Epithelial cell of esophagus (primary cell): ENCODE data around the gene SH2B3.
"Not testable (repeated sequence)": the region's sequence is repeated elsewhere in the genome, so short reads cannot be mapped to it uniquely, and the experiment has no call there.

Source experiments
- DNase-seq: peaks from one replicate; pipeline ENCODE4 v3.0.0; 2010; ENCODE audit warnings: low read depth
- H3K4me3 ChIP-seq: 2 replicates; pipeline ENCODE4 v1.5.1; 2011; ENCODE audit warnings: mild to moderate bottlenecking, low read length, control low read depth
- TF ChIP-seq, protein P1 (sequence below): IDR thresholded peaks from 2 replicates; pipeline ENCODE4 v1.5.1; 2011; ENCODE audit warnings: low read depth, mild to moderate bottlenecking, low read length, control low read depth, inconsistent platforms; ENCODE audit not compliant: insufficient read depth; ENCODE audit errors: missing control alignments

The SH2B3 gene

DNA sequence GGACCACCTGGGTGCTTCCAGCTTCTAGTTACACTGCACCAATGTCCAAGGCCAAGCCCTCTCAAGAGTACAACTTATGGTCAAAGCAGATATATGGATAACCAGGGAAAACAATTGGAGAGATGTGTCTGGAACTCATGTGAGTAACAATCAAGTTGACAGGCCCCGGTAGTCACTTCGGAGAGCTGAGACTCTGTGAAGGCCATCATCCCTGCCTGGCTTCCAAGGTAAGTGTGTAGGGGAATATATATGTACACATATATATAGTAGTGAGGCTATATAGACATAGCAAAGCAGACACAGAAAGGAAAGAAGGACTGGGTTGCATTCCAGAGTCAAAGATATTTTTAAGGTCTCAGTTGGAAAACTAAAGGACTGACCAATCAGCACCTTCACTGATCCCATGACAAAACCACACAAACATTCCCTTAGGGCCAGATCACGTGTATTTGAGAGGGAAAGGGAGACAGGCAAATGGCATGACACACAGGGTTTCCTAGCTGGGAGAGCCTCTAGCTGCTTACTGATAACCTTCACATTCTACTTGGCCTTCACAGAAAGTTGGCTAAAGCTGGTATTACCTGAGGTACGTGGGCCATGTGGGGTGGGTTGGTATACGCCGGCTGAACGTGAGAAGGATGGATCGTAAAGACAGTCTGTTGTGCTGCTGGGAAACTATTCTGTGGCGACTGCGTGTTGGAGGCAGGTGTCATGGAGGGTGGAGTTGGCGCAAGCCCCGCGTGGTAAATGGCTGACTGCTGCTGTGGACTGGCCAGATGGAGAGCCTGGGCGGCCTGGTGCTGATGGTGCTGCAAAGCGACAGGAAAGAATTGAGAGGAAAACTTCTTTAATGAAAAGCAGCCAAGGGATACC is 50.0 kb downstream of the SH2B3 start:
- no peak overlapping the region for H3K4me3 ChIP-seq
- no peak for DNase-seq
- TF ChIP-seq, protein P1, sequence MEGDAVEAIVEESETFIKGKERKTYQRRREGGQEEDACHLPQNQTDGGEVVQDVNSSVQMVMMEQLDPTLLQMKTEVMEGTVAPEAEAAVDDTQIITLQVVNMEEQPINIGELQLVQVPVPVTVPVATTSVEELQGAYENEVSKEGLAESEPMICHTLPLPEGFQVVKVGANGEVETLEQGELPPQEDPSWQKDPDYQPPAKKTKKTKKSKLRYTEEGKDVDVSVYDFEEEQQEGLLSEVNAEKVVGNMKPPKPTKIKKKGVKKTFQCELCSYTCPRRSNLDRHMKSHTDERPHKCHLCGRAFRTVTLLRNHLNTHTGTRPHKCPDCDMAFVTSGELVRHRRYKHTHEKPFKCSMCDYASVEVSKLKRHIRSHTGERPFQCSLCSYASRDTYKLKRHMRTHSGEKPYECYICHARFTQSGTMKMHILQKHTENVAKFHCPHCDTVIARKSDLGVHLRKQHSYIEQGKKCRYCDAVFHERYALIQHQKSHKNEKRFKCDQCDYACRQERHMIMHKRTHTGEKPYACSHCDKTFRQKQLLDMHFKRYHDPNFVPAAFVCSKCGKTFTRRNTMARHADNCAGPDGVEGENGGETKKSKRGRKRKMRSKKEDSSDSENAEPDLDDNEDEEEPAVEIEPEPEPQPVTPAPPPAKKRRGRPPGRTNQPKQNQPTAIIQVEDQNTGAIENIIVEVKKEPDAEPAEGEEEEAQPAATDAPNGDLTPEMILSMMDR, result no peak

DNA sequence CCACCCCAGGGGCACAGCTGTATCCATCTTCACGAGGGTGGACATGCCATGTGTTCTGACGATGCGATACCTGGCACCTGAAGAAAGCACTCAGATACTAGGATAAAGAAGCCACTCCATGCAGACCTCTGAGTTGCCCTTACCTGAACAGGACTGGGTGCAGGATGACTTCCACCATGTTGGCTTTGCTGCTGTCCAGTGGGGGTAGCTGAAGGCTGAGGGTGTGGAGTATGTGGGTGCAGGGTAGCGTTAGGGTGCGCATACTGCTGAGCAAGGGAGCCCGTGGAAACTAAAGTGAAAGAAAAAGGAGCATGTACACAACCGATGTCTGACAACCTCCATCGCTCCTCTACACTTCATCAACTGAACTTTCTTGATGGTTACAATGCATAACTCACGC is 51.3 kb downstream of the SH2B3 start:
- DNase-seq, result no peak
- H3K4me3 ChIP-seq, result no peak overlapping the region
- TF ChIP-seq, protein P1, result no peak

DNA sequence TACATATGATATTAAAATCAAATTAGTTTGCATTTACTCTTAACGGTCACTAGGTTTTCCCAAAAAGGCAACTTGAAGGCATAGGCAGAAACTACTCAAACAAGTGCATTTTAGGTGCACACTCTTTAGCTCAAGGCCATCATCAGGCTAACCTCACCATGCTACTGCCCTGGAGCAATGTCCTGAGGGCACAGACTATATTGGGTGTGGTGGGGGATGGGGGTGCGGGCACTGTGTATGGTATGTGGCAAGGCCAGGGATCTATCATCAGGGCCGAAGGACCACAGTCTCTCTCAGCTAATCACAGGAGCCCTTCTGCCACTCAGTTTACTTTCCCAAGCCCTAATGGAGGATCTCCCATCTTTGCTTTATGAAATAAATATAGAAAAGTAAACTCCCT is 51.9 kb downstream of the SH2B3 start:
- H3K4me3 ChIP-seq, result no peak overlapping the region
- TF ChIP-seq, protein P1, result no peak
- no peak for DNase-seq

DNA sequence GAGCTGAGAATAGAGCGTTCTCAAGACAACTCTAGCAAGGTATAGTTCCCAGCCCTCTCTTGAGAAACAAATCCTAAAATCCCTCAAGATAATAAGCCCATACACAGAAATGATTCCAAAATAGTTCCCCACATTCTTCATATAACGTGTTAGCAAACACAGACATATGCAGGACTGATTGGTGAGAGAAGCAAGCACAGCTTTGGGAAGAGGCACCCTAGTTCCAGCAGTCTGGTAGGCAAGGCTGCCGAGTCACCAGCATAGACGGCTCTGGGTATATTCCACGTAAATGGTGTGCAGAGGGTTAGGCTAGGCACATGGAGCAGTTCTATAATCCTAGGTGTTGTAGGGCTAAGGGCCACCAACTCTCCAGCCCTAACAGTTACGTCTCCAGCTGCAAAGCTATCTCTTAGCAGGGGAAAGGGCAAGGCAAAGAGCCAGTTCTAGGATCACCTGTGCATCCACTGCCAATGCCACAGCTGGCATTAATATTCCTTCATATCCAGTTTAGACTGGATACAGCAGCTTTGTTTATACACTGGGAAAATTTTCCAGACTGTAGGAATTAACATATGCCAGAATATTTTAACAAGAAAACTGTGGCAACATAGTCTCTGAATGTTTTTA is 52.9 kb downstream of the SH2B3 start:
- no peak overlapping the region for H3K4me3 ChIP-seq
- DNase-seq, result no peak
- TF ChIP-seq, protein P1, result no peak

DNA sequence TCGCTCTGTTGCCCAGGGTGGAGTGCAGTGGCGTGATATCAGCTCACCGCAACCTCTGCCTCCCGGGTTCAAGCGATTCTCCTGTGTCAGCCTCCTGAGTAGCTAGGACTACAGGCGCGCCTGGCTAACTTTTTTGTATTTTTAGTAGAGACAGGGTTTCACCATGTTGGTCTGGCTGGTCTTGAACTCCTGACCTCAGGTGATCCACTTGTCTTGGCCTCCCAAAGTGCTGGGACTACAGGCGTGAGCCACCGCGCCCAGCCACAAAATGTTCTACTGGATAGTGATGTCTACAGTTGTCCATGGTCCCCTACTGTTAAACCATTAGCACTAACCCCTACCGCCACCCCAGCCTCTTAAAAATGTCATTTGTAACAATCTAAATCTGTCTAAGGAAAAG is 54.4 kb downstream of the SH2B3 start:
- not testable (repeated sequence) for H3K4me3 ChIP-seq, DNase-seq

DNA sequence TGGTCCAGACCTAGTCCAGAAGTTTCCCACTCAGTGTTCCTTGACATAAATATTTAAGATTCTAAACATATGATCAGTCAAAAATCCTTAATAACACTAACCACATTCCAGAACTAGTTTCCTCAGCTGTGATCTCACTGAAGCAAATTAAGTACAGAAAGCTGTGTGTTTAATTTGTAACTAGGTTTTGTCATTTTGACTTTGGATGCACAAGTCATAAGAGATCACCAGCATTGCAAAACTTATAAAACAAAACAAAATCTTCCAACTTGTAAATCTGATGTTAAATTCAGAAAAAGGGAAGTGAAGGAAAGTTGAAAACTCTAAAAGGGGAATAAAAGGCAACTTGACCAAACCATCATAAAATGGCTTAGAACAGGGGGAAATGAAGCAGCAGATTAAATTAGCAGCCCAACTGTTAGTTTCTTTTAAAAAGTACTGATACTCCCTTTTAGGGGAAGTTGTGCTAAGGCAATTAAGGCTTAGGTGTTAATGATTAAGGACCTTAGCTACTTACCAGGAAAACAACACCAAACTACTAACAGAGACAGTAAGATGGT is 56.6 kb downstream of the SH2B3 start:
- H3K4me3 ChIP-seq, result no peak overlapping the region
- TF ChIP-seq, protein P1, result no peak
- DNase-seq, result no peak

DNA sequence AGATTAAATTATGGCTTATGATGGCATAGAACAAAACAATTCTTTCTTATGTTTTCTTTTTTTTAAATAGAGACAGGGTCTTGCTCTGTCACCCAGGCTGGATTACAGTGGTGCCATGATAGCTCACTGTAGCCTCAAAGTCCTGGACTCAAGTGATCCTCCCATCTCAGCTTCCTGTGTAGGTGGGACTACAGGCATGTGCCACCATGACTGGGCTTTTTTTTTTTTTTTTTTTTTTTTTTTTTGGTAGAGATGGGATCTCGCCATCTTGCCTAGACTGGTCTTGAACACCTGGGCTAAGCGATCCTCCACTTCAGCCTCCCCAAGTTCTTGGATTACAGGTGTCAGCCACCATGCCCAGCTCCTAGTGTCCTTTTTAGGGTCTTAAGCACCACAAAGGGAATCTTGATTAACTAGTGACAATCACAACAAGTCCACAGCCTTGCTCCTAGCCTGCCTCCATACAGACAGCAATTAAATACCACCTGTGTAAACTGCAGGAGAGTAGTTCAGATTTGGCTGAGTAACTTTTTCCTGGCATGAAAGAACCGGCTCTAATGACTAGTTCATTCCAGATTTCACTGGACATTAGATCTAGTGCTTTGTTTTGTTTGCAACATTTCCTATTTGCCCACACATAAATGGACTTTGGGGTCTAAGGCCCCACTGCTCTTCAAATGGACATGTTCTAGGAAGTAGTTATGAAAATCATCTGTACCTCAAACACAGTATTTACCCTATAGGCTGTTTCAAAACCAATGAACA is 61.6 kb downstream of the SH2B3 start:
- TF ChIP-seq, protein P1, result no peak
- no peak overlapping the region for H3K4me3 ChIP-seq
- DNase-seq, result no peak
